NCI-H146 treated with DMSO at 0.1 percent for 48 hours (cell line): ENCODE measurements around the gene RCC2.
"Not testable (repeated sequence)": the region's sequence is repeated elsewhere in the genome, so short reads cannot be mapped to it uniquely, and the experiment has no call there.

Experiments used
- DNase-seq: peaks from one replicate; lab custom pipeline; 2025; ENCODE audit not compliant: unreplicated experiment; lab: John Stamatoyannopoulos, UW

The RCC2 gene

DNA sequence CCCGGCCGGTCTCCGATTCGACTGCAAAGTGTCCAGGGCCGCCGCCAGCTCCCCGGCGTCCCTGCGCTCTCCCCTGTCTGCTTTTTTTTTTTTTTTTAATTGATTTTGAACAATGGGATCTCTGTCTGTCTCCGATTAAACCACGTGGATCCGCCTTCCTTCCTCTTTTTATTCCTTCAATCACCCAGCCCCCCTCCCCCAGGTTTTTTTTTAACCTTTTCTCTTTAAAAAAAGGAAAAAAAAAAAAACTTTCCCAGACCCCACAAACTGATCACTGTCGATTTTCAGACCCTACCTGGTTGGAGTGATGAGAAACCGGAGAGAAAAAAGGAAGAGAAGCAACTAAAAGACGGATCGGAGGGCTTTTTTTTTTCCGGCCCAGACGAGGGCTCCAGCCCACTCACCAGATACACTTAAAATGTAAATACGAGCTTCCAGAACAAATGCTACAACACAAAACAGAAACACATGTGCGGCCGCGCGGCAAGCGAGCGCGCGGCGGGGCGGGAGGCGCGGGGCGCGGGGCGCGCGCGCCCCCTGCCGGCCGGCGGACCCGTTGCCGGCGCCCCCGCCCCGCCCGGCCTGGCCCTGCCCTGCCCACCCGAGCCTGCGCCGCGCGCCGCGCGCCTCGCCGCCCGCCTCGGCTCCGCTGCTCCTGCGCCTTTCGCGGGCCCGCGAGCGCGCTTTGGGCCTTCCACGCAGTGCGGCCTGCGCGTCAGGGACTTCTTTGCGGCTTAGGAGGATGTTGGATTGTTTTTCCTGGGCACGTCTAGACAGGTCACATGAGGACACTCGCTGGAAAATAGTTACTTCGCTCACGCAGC is at the start of gene RCC2:
Gene RCC2, minus strand, starts transcription at position 428 of the 824 bp plus-strand sequence. CDS start 1,163 bp downstream, outside the sequence.
- peak; percentile 65 for DNase-seq

DNA sequence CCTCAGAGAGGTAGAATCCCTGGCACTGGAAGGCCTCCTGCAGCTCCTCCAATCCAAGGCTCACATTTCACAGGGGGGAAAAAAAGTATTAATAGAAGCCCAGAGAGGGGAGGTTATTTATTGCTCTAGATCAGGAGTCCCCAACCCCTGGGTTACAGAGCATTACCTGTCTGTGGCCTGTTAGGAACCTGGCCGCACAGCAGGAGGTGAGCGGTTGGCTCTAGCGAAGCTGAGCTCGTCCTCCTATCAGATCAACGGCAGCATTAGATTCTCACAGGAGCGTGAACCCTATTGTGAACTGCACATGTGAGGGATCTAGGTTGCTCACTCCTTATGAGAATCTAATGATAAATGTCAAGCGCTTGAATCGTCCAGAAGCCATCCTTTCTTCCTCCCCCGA is 46.8 kb upstream of the RCC2 start:
- no peak for DNase-seq

GRCh38 chr1:17485281-17485680 is 45.8 kb upstream of the RCC2 start:
- no peak for DNase-seq

GRCh38 chr1:17481981-17482380 is 42.5 kb upstream of the RCC2 start:
- not testable (repeated sequence) for DNase-seq

- no peak for DNase-seq
Measured at GRCh38 chr1:17480846-17481245, 41.4 kb upstream of the RCC2 start.

DNA sequence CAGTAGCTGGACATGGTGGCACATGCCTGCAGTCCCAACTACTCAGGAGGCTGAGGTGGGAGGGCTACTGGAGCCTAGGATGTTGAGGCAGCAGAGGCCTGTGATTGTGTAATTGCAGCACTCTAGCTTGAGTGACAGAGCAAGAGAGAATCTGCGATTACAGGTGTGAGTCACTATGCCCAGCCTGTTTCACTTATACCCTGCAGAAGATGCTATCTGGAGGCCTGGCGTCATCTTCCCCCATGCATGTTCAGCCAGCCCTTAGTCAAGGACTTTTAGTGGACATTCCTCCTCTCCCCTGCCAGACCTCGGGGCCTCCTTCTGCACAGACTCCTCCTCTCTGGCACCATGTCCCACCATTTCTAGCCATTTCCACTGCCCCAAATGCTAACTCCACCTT is 36.3 kb upstream of the RCC2 start:
- DNase-seq = no peak

DNA sequence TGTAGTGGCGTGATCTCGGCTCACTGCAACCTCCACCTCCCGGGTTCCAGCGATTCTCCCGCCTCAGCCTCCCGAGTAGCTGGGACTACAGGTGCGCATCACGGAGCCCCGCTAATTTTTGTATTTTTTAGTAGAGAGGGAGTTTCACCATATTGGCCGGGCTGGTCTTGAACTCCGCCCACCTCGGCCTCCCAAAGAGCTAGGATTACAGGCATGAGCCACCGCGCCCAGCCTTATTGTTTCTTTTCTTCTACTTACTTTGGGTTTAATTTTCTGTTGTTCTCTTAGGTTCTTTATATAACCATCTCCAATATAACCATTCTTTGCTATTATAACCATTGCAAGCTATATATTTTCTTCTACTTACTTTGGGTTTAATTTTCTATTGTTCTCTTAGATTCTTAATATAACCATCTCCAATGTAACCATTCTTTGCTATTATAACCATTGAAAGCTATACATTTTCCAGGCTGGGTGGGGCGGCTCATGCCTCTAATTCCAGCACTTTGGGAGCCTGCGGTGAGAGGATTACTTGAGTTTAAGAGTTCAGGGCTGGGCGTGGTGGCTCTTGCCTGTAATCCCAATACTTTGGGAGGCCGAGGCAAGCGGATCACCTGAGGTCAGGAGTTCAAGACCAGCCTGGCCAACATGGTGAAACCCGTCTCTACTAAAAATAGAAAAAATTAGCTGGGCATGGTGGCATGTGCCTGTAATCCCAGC is 35.5 kb upstream of the RCC2 start:
- DNase-seq = not testable (repeated sequence)

DNA sequence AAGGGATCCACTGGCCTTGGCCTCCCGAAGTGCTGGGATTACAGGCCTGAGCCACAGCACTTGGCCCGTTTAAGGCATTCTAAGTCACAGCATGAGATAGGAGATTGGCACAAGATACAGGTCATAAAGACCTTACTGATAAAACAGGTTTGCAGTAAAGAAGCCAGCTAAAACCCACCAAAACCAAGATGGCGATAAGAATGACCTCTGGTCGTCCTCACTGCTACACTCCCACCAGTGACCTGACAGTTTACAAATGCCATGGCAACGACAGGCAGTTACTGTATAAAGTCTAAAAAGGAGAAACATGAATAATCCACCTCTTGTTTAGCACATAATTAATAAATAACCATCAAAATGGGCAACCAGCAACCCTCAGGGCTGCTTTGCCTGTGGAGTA is 33.3 kb upstream of the RCC2 start:
- DNase-seq = no peak

- no peak for DNase-seq
Measured at GRCh38 chr1:17471393-17471792, 31.9 kb upstream of the RCC2 start.

- no peak for DNase-seq
Measured at GRCh38 chr1:17470021-17470799, 30.7 kb upstream of the RCC2 start.

GRCh38 chr1:17468357-17469265 is 29.1 kb upstream of the RCC2 start:
- not testable (repeated sequence) for DNase-seq

GRCh38 chr1:17466359-17466758 is 26.9 kb upstream of the RCC2 start:
- DNase-seq = no peak

GRCh38 chr1:17465228-17465627 is 25.8 kb upstream of the RCC2 start:
- DNase-seq = no peak

- no peak for DNase-seq
Measured at GRCh38 chr1:17463991-17464390, 24.5 kb upstream of the RCC2 start.

DNA sequence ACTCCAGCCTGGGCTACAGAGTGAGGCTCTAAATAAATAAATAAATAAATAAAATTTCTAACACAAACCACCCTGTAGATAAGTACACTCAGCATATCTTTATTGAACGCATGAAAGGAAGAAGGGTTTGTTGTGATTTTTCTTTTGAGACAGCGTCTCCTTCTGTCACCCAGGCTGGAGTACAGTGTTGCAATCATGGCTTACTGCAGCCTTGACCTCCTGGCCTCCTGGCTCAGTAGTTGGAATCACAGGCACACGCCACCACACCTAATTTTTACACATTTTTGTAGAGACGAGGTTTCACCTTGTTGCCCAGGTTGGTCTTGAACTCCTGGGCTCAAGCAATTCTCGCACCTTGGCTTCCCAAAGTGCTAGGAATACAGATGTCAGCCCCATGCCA is 23.2 kb upstream of the RCC2 start:
- no peak for DNase-seq

- no peak for DNase-seq
Measured at GRCh38 chr1:17460219-17460618, 20.7 kb upstream of the RCC2 start.

DNA sequence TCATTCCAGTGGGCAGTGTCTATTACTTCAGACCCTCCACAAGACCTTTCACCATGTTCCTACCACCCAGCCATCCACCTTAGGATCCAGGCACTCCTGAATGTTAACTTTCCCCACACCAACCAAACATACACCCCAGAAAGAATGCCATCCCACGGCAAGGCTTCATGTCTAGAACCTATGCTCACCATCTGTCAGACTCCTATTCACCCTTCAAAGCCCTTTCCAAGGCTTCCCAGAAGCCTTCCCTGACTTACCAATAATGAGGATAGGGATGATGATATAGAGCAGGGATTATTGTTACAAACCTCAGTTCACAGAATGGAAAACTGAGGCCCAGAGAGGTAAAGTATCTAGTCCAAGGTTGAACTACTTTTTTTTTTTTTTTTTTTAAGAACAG is 19.3 kb upstream of the RCC2 start:
- DNase-seq = no peak

DNA sequence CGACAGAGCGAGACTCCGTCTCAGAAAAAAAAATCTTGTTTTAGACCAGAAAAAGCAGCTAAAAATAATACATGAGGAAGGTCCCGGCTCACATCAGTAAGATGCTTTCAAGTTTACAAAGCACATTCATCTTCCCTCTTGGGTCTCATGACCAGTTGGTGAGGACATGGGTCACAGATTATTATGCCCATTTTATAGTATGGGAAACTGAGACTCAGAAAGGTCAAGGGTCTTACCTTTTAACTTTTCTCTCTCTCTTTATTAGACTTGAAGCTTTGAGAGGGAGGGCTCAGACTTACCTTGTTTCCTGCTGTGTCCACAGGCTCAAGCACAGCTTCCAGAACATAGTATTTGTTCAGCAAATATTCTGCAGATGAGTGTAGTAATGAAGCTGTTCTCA is 13.2 kb upstream of the RCC2 start:
- DNase-seq = no peak

DNA sequence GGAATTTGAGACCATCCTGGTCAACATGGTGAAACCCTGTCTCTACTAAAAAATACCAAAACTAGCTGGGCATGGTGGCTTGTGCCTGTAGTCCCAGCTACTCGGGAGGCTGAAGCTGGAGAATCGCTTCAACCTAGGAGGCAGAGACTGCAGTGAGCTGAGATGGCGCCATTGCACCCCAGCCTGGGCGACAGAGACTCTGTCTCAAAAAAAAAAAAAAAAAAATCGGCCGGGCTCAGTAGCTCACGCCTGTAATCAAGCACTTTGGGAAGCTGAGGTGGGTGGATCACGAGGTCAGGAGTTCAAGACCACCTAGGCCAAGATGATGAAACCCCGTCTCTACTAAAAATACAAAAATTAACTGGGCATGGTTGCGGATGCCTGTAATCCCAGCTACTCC is 12.7 kb upstream of the RCC2 start:
- not testable (repeated sequence) for DNase-seq

GRCh38 chr1:17451731-17452130 is 12.3 kb upstream of the RCC2 start:
- no peak for DNase-seq
